SK-N-SH (cell line): ENCODE measurements around the gene SCYGR1. TPM values are rescaled to one million over a fixed set of nuclear protein-coding genes. Genes with fewer than 3 reads are reported as not detected.

Experiments
- ELF1 ChIP-seq: IDR thresholded peaks from 2 replicates; pipeline ENCODE4 v1.4.0; 2012
- FOSL2 ChIP-seq: IDR thresholded peaks from 2 replicates; pipeline ENCODE4 v1.4.0; 2012; ENCODE audit warnings: low read depth, mild to moderate bottlenecking, moderate library complexity, borderline replicate concordance
- FOXJ3 ChIP-seq: sonication (generic); formaldehyde crosslinking; IDR thresholded peaks from 2 replicates; pipeline ENCODE4 v1.5.1; 2020; ENCODE audit warnings: mild to moderate bottlenecking, missing genetic modification reagents
- FOXM1 ChIP-seq: IDR thresholded peaks from 2 replicates; pipeline ENCODE4 v1.4.0; 2012; ENCODE audit warnings: low read depth, mild to moderate bottlenecking
- GABPA ChIP-seq: IDR thresholded peaks from 2 replicates; pipeline ENCODE4 v1.4.0; 2012; ENCODE audit warnings: low read depth, mild to moderate bottlenecking
- GATA2 ChIP-seq: sonication (generic); formaldehyde crosslinking; IDR thresholded peaks from 2 replicates; pipeline ENCODE4 v1.5.0; 2020; ENCODE audit warnings: mild to moderate bottlenecking, missing genetic modification reagents
- JUND ChIP-seq: IDR thresholded peaks from 2 replicates; pipeline ENCODE4 v1.4.0; 2012
- MAX ChIP-seq: IDR thresholded peaks from 2 replicates; pipeline ENCODE4 v1.4.0; 2012; ENCODE audit warnings: low read depth
- MXI1 ChIP-seq: IDR thresholded peaks from 2 replicates; pipeline ENCODE4 v1.6.1; 2012; ENCODE audit warnings: mild to moderate bottlenecking, low read depth, low read length, improper control_type of control experiment
- RCOR1 ChIP-seq: fragments of 150-350 bp; IDR thresholded peaks from 2 replicates; pipeline ENCODE4 v1.6.1; 2017; ENCODE audit warnings: antibody characterized with exemption, low read length
- RXRA ChIP-seq: IDR thresholded peaks from 2 replicates; pipeline ENCODE4 v1.4.0; 2012; ENCODE audit warnings: low read depth, mild to moderate bottlenecking, borderline replicate concordance
- SMC3 ChIP-seq: IDR thresholded peaks from 2 replicates; pipeline ENCODE4 v1.6.1; 2012; ENCODE audit warnings: low read depth, low read length, improper control_type of control experiment
- ZBTB33 ChIP-seq: IDR thresholded peaks from 2 replicates; pipeline ENCODE4 v1.4.0; 2012; ENCODE audit warnings: low read depth, borderline replicate concordance
- polyA plus RNA-seq, 3 experiments: library from polyadenylated mRNA; depleted of rRNA; stranded (reverse); fragments of >200 nt; gene quantifications; 2 replicates each; pipeline ENCODE4 v1.2.3, GENCODE V29; 2012
- TF ChIP-seq, protein P1 (sequence below): fragments of 150-350 bp; IDR thresholded peaks from 2 replicates; pipeline ENCODE4 v1.6.1; 2017; ENCODE audit warnings: antibody characterized with exemption, low read length, low read depth, borderline replicate concordance
- TF ChIP-seq, protein P2 (sequence below): IDR thresholded peaks from 2 replicates; pipeline ENCODE4 v1.6.1; 2012; ENCODE audit warnings: mild to moderate bottlenecking, low read depth, low read length, moderate library complexity

Gene SCYGR1
- polyA plus RNA-seq, 1 of the 3 experiments (the other 2 are of a cell fraction) = not detected

DNA sequence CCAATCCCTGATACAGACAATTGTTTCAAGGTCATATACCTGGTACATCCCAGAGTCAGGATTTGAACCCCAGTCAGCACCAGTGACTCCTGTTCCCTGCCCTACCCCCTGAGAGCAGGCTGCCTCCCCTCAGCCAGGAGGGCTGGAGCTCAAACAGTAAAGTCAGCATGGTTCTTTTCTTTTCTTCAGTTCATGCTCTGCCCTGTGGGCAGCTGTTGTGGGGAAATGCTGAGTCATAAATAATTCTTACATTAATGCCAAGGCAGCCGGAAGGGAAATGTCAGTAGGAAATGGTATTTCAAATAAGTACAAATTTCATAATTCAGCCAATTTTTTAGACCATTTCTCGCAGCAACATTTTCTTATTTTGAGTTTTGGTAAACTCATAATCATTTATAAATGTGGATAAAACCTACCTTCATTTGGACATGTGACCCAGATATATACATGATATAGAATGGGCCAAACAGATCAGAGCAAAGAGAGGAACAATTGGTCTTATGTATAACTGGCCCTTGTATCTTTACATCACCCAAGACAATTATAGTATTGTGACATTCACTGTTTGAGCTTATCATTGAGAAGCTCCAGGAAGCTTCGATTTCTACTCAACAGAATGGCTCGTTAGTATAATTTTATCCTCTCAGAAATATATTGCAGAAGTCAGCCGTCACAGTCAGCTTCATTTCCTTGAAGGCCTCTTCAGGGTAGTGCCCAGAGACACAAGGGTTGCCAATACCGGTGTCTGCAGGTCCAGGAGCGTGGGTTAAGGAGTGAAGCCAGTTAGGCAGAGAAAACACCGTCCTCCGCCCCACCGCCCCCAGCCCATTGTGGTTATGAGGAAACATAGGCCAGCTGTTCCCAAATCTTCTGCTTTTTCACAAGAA is 28.0 kb upstream of the SCYGR1 start (continued):
- TF ChIP-seq GABPA = no peak
- peak; percentile 80; the same call in 1 of the 2 replicates for TF ChIP-seq FOSL2
- TF ChIP-seq FOXJ3 = no peak
- TF ChIP-seq, protein P1, sequence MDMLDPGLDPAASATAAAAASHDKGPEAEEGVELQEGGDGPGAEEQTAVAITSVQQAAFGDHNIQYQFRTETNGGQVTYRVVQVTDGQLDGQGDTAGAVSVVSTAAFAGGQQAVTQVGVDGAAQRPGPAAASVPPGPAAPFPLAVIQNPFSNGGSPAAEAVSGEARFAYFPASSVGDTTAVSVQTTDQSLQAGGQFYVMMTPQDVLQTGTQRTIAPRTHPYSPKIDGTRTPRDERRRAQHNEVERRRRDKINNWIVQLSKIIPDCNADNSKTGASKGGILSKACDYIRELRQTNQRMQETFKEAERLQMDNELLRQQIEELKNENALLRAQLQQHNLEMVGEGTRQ = no peak
- TF ChIP-seq SMC3 = no peak
- no peak for TF ChIP-seq ZBTB33
- TF ChIP-seq MAX = peak; percentile 58; the same call in 1 of the 2 replicates
- TF ChIP-seq FOXM1 = no peak
- no peak for TF ChIP-seq GATA2 (CRISPR knock-in tag)
- peak; percentile 68 for TF ChIP-seq JUND
- no peak for TF ChIP-seq RCOR1
- TF ChIP-seq, protein P2, sequence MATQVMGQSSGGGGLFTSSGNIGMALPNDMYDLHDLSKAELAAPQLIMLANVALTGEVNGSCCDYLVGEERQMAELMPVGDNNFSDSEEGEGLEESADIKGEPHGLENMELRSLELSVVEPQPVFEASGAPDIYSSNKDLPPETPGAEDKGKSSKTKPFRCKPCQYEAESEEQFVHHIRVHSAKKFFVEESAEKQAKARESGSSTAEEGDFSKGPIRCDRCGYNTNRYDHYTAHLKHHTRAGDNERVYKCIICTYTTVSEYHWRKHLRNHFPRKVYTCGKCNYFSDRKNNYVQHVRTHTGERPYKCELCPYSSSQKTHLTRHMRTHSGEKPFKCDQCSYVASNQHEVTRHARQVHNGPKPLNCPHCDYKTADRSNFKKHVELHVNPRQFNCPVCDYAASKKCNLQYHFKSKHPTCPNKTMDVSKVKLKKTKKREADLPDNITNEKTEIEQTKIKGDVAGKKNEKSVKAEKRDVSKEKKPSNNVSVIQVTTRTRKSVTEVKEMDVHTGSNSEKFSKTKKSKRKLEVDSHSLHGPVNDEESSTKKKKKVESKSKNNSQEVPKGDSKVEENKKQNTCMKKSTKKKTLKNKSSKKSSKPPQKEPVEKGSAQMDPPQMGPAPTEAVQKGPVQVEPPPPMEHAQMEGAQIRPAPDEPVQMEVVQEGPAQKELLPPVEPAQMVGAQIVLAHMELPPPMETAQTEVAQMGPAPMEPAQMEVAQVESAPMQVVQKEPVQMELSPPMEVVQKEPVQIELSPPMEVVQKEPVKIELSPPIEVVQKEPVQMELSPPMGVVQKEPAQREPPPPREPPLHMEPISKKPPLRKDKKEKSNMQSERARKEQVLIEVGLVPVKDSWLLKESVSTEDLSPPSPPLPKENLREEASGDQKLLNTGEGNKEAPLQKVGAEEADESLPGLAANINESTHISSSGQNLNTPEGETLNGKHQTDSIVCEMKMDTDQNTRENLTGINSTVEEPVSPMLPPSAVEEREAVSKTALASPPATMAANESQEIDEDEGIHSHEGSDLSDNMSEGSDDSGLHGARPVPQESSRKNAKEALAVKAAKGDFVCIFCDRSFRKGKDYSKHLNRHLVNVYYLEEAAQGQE = no peak
- TF ChIP-seq MXI1 = no peak
- TF ChIP-seq ELF1 = peak; percentile 40; the same call in 1 of the 2 replicates
- TF ChIP-seq RXRA = no peak
